H1 (cell line): ENCODE results near the gene CNTNAP1. TPM values are rescaled to one million over a fixed set of nuclear protein-coding genes. Genes with fewer than 3 reads are reported as not detected.

Experiments used
- CTCF ChIA-PET: fragments of 300-600 bp; sonication (Branson Sonifier 250); formaldehyde crosslinking; loops from one replicate; lab custom pipeline; 2021; ENCODE audit not compliant: partially characterized antibody; lab: Charles Lee
- POLR2A ChIA-PET: fragments of 300-600 bp; sonication (Branson Sonifier 250); formaldehyde crosslinking; loops from one replicate; lab custom pipeline; 2021; ENCODE audit warnings: inconsistent platforms; ENCODE audit not compliant: partially characterized antibody; lab: Charles Lee
- DNase-seq, 2 experiments: peaks; one replicate each; pipeline versions ENCODE4 v3.0.0 to v3.0.0-alpha.2; 2010 to 2022; ENCODE audit warnings: low spot score in 2 of 2, low read depth in 1 of 2, mixed read lengths in 1 of 2
- FAIRE-seq: peaks from 2 replicates; lab custom pipeline; 2011; peaks lifted over from hg19 to GRCh38; lab: Jason Lieb, UNC
- H2AFZ ChIP-seq: 2 replicates; pipeline ENCODE4 v1.8.1; 2012; ENCODE audit warnings: low read length, inconsistent platforms
- H2AK5ac ChIP-seq: 2 replicates; pipeline ENCODE4 v1.6.1; 2013; ENCODE audit warnings: low read depth, low read length
- H2BK120ac ChIP-seq: replicated peaks from 2 replicates; pipeline ENCODE3; 2013; ENCODE audit warnings: low read depth, low read length, inconsistent platforms
- H2BK12ac ChIP-seq: 2 replicates; pipeline ENCODE4 v1.6.1; 2013; ENCODE audit warnings: low read depth, low read length
- H2BK15ac ChIP-seq: 2 replicates; pipeline ENCODE4 v1.6.1; 2013; ENCODE audit warnings: low read length
- H2BK20ac ChIP-seq: 2 replicates; pipeline ENCODE4 v1.6.1; 2013; ENCODE audit warnings: low read length
- H2BK5ac ChIP-seq: 2 replicates; pipeline ENCODE4 v1.6.1; 2013; ENCODE audit warnings: low read depth, low read length
- H3K14ac ChIP-seq: 2 replicates; pipeline ENCODE4 v1.6.1; 2013; ENCODE audit warnings: inconsistent platforms; ENCODE audit not compliant: insufficient read length
- H3K18ac ChIP-seq: 2 replicates; pipeline ENCODE4 v1.6.1; 2013; ENCODE audit warnings: low read length; ENCODE audit errors: extremely low read depth
- H3K23ac ChIP-seq: 2 replicates; pipeline ENCODE4 v1.6.1; 2013; ENCODE audit warnings: inconsistent platforms; ENCODE audit not compliant: insufficient read length
- H3K23me2 ChIP-seq: 2 replicates; pipeline ENCODE4 v1.6.1; 2013; ENCODE audit warnings: low read depth, low read length
- H3K27ac ChIP-seq: 2 replicates; pipeline ENCODE4 v1.6.1; 2011; ENCODE audit warnings: low read depth, low read length, inconsistent platforms
- H3K27me3 ChIP-seq, 4 experiments: replicated peaks in 1 of 4; 1 replicate in 1 of 4; 2 replicates in 3 of 4; pipeline versions ENCODE4 v1.6.1 to v1.8.1; 2011 to 2013; ENCODE audit warnings: low read length in 3 of 4, mild to moderate bottlenecking in 3 of 4, inconsistent platforms in 2 of 4, mixed read lengths in 2 of 4, moderate library complexity in 1 of 4; ENCODE audit not compliant: control insufficient read depth in 3 of 4, insufficient read depth in 3 of 4; ENCODE audit errors: extremely low read depth in 1 of 4
- H3K36me3 ChIP-seq, 4 experiments: 2 replicates each; pipeline versions ENCODE4 v1.6.1 to v1.8.1; 2011 to 2013; ENCODE audit warnings: mild to moderate bottlenecking in 4 of 4, low read length in 3 of 4, moderate library complexity in 2 of 4, control low read depth in 1 of 4, inconsistent platforms in 1 of 4; ENCODE audit not compliant: insufficient read depth in 4 of 4, control insufficient read depth in 2 of 4
- H3K4ac ChIP-seq: replicated peaks from 2 replicates; pipeline ENCODE3; 2013; ENCODE audit warnings: low read length, low read depth, mixed read lengths, inconsistent platforms; ENCODE audit not compliant: insufficient read length
- H3K4me1 ChIP-seq, 4 experiments: replicated peaks in 1 of 4; 1 replicate in 1 of 4; 2 replicates in 3 of 4; pipeline versions ENCODE4 v1.6.1 to v1.8.1; 2011 to 2013; ENCODE audit warnings: low read length in 3 of 4, inconsistent platforms in 2 of 4, mixed read lengths in 1 of 4; ENCODE audit not compliant: insufficient read depth in 4 of 4, control insufficient read depth in 3 of 4
- H3K4me2 ChIP-seq, 2 experiments: 2 replicates each; pipeline versions ENCODE4 v1.6.1 to v1.8.1; 2011 to 2013; ENCODE audit warnings: low read depth in 2 of 2, low read length in 2 of 2, control low read depth in 1 of 2, inconsistent platforms in 1 of 2, mild to moderate bottlenecking in 1 of 2; ENCODE audit not compliant: insufficient read depth in 1 of 2
- H3K4me3 ChIP-seq, 4 experiments: fragments of 200-600, 300-600 bp in 1 of 4; sonication (generic), shearing (Covaris generic), sonication (Bioruptor Twin) in 1 of 4; 2 replicates each; pipeline versions ENCODE4 v1.5.1 to v1.8.1; 2011 to 2016; ENCODE audit warnings: low read length in 4 of 4, low read depth in 3 of 4, control low read depth in 2 of 4, inconsistent platforms in 2 of 4, mild to moderate bottlenecking in 2 of 4, mixed read lengths in 1 of 4, moderate library complexity in 1 of 4; ENCODE audit not compliant: insufficient read depth in 2 of 4; ENCODE audit errors: extremely low read depth in 1 of 4
- H3K56ac ChIP-seq: replicated peaks from 2 replicates; pipeline ENCODE3; 2013; ENCODE audit warnings: low read depth, mild to moderate bottlenecking, mixed read lengths, low read length, inconsistent platforms; ENCODE audit not compliant: insufficient read length
- H3K79me1 ChIP-seq: 2 replicates; pipeline ENCODE4 v1.6.1; 2013; ENCODE audit warnings: low read depth, low read length, control low read depth
- H3K79me2 ChIP-seq, 2 experiments: 2 replicates each; pipeline versions ENCODE4 v1.6.1 to v1.8.1; 2012 to 2013; ENCODE audit warnings: low read length in 2 of 2, mild to moderate bottlenecking in 2 of 2, inconsistent platforms in 1 of 2; ENCODE audit not compliant: insufficient read depth in 2 of 2, control insufficient read depth in 1 of 2
- H3K9ac ChIP-seq, 4 experiments: replicated peaks in 1 of 4; 1 replicate in 1 of 4; 2 replicates in 3 of 4; pipeline versions ENCODE4 v1.6.1 to v1.8.1; 2011 to 2013; ENCODE audit warnings: low read depth in 3 of 4, low read length in 3 of 4, control low read depth in 2 of 4, mild to moderate bottlenecking in 2 of 4, moderate library complexity in 2 of 4, inconsistent platforms in 1 of 4; ENCODE audit errors: extremely low read depth in 1 of 4
- H3K9me3 ChIP-seq, 2 experiments: 2 replicates each; pipeline versions ENCODE4 v1.6.1 to v1.8.1; 2012 to 2013; ENCODE audit warnings: mild to moderate bottlenecking in 2 of 2, moderate library complexity in 2 of 2, control low read depth in 1 of 2, inconsistent platforms in 1 of 2, low read depth in 1 of 2, low read length in 1 of 2, mixed read lengths in 1 of 2; ENCODE audit not compliant: insufficient read depth in 2 of 2
- H4K20me1 ChIP-seq, 2 experiments: replicated peaks in 1 of 2; 2 replicates each; pipeline versions ENCODE3 to v1.8.1; 2011 to 2013; ENCODE audit warnings: inconsistent platforms in 2 of 2, low read length in 2 of 2, mild to moderate bottlenecking in 1 of 2; ENCODE audit not compliant: insufficient read depth in 2 of 2, control insufficient read depth in 1 of 2
- H4K5ac ChIP-seq: 2 replicates; pipeline ENCODE4 v1.6.1; 2013; ENCODE audit warnings: low read length, low read depth, mixed read lengths, inconsistent platforms; ENCODE audit not compliant: insufficient read length
- H4K8ac ChIP-seq: 2 replicates; pipeline ENCODE4 v1.8.0; 2013; ENCODE audit warnings: mild to moderate bottlenecking, moderate library complexity, low read length, inconsistent platforms; ENCODE audit not compliant: insufficient read depth; ENCODE audit errors: extremely low read depth
- H4K91ac ChIP-seq: replicated peaks from 2 replicates; pipeline ENCODE3; 2013; ENCODE audit warnings: low read length, mixed read lengths, inconsistent platforms; ENCODE audit not compliant: insufficient read length
- ASH2L ChIP-seq: fragments of 200-600, 300-600 bp; sonication (generic); IDR thresholded peaks from one replicate; pipeline ENCODE4 v1.7.1; 2017; ENCODE audit warnings: low read length
- ATF2 ChIP-seq: IDR thresholded peaks from 2 replicates; pipeline ENCODE4 v1.6.1; 2012; ENCODE audit warnings: low read length, inconsistent platforms
- BRCA1 ChIP-seq: IDR thresholded peaks from 2 replicates; pipeline ENCODE4 v1.6.1; 2012; ENCODE audit warnings: low read depth, low read length, improper control_type of control experiment
- CBX8 ChIP-seq: fragments of 300-800, 300-1000 bp; sonication (generic); IDR thresholded peaks from 2 replicates; pipeline ENCODE4 v1.7.1; 2016; ENCODE audit warnings: low read depth, low read length, borderline replicate concordance
- CTBP2 ChIP-seq: IDR thresholded peaks from 2 replicates; pipeline ENCODE4 v1.7.0; 2011; ENCODE audit warnings: borderline replicate concordance, mild to moderate bottlenecking, moderate library complexity, mixed read lengths, low read length; ENCODE audit not compliant: insufficient read depth, insufficient read length
- EGR1 ChIP-seq: IDR thresholded peaks from 2 replicates; pipeline ENCODE4 v1.6.1; 2011; ENCODE audit warnings: low read depth, low read length, borderline replicate concordance
- EP300 ChIP-seq, 2 experiments: IDR thresholded peaks; 1 replicate in 1 of 2; 2 replicates in 1 of 2; pipeline ENCODE4 v1.6.1; 2011 to 2012; ENCODE audit warnings: low read depth in 2 of 2, low read length in 2 of 2, mild to moderate bottlenecking in 2 of 2, borderline replicate concordance in 1 of 2, inconsistent platforms in 1 of 2, moderate library complexity in 1 of 2
- FOSL1 ChIP-seq: IDR thresholded peaks from 2 replicates; pipeline ENCODE4 v1.6.1; 2011; ENCODE audit warnings: mild to moderate bottlenecking, low read depth, low read length, moderate library complexity; ENCODE audit not compliant: insufficient read depth
- MAX ChIP-seq: IDR thresholded peaks from 2 replicates; pipeline ENCODE4 v1.6.1; 2012; ENCODE audit warnings: inconsistent platforms
- SIRT6 ChIP-seq: IDR thresholded peaks from one replicate; pipeline ENCODE4 v1.7.1; 2012; ENCODE audit warnings: low read length, inconsistent platforms
- SRF ChIP-seq: IDR thresholded peaks from 2 replicates; pipeline ENCODE4 v1.6.1; 2011; ENCODE audit warnings: mild to moderate bottlenecking, low read depth, low read length, moderate library complexity
- TAF7 ChIP-seq: optimal IDR thresholded peaks from 2 replicates; pipeline ENCODE3; 2011; ENCODE audit warnings: low read depth, mild to moderate bottlenecking, inconsistent platforms, low read length, moderate library complexity, borderline replicate concordance
- WGBS, 2 experiments: shearing (Covaris generic) in 1 of 2; methylation state at CpG; one replicate each; pipeline versions ENCODE4 v1.1.6 to v1.1.7; 2013 to 2015; ENCODE audit warnings: low lambda C conversion rate in 2 of 2, mixed read lengths in 2 of 2, inconsistent platforms in 1 of 2, low coverage in 1 of 2, missing lambda C conversion rate in 1 of 2; ENCODE audit not compliant: insufficient replicate concordance in 2 of 2, insufficient coverage in 1 of 2, insufficient read length in 1 of 2; ENCODE audit errors: extremely low coverage in 1 of 2, missing lambda C conversion rate in 1 of 2; 5-methylcytosine and 5-hydroxymethylcytosine counted together
- polyA plus RNA-seq, 7 experiments: library from polyadenylated mRNA; depleted of rRNA in 3 of 7; stranded (reverse) in 5 of 7; unstranded in 2 of 7; fragments of >200 nt in 5 of 7; fragments of 200-250 nt in 2 of 7; gene quantifications; 1 replicate in 5 of 7; 2 replicates in 1 of 7; 4 replicates in 1 of 7; pipeline versions ENCODE4 v1.2.1 to v1.2.3, GENCODE V29; 2011 to 2013; ENCODE audit warnings: missing spikeins in 2 of 7, mixed read lengths in 2 of 7
- total RNA-seq: library from RNA; stranded (reverse); fragmentation: NEBNext Ultra II Directional; extraction: Animal tissue kit (Norgen Biotek cat#: 25700); gene quantifications from 2 replicates; pipeline ENCODE4 v1.2.1, GENCODE V29; 2021

The CNTNAP1 gene
- total and polyA plus RNA-seq, 2 of the 8 experiments (the other 6 are each of a cell fraction or from before 2014, with no cell fraction given): 4.7 to 10.0 TPM

GRCh38 chr17:42699415-42699740 is 17.0 kb downstream of the CNTNAP1 start:
- POLR2A ChIA-PET: interaction anchor here (0.6 to 1.6 kb wide), 6 partner anchors 10 to 125 kb away, joined by 3 to 6 read pairs (median 4); partner anchors contain the start of gene BECN1
- Histone ChIP-seq H3K27me3 (no peaks in the 10 kb centered on the region), H3K36me3 (peaks cover 0 to 19% (median 7%) of the 10 kb centered on the region in 4 experiments)
- TF ChIP-seq EP300 (IDR thresholded peaks at IDR 0.05; ENCODE audit: borderline replicate concordance in 1 of 2, low read depth in 2 of 2, low read length in 2 of 2): no peak
- no peak for TF ChIP-seq SIRT6
- TF ChIP-seq SRF: no peak
- no peak for TF ChIP-seq ASH2L
- no peak for TF ChIP-seq EGR1
- no peak for TF ChIP-seq BRCA1
- no peak for TF ChIP-seq FOSL1
- TF ChIP-seq CTBP2: no peak
- TF ChIP-seq CBX8: no peak
- TF ChIP-seq TAF7: no peak
- TF ChIP-seq ATF2: no peak
- TF ChIP-seq MAX: no peak

More at GRCh38 chr17:42699415-42699740, 17.0 kb downstream of the CNTNAP1 start:
- Histone ChIP-seq H3K79me1 (no peaks in the 10 kb centered on the region), H3K27ac (no peak overlapping the region), H4K8ac (no peak overlapping the region), H3K79me2 (no peaks in the 10 kb centered on the region), H3K56ac (no peak overlapping the region), H4K91ac (no peak overlapping the region), H3K9me3 (no peaks in the 10 kb centered on the region), H3K4me3 (no peak overlapping the region), H3K4me1 (0 out of 7 replicates have a peak, but pooled peaks cover 0 to 2% (median 0%) of the 10 kb centered on the region in 4 experiments), H2BK20ac (no peak overlapping the region), H3K9ac (no peak overlapping the region), H3K14ac (no peak overlapping the region), H3K18ac (no peak overlapping the region), H4K20me1 (peaks cover 0 to 3% of the 10 kb centered on the region in 2 experiments), H3K23ac (no peak overlapping the region), H2BK5ac (no peak overlapping the region), H3K4me2 (no peak overlapping the region), H2BK12ac (no peak overlapping the region), H3K4ac (no peak overlapping the region), H3K23me2 (no peaks in the 10 kb centered on the region; the same call in 1 of the 2 replicates), H4K5ac (no peak overlapping the region), H2BK15ac (no peak overlapping the region), H2AK5ac (no peak overlapping the region), H2AFZ (no peak overlapping the region), H2BK120ac (no peak overlapping the region)
- WGBS, 2 experiments: 76% methylated on average over 4 of the region's 4 CpGs; no CpG with 5 or more reads in 1 of the 2 experiments
- no peak for DNase-seq
- no peak for FAIRE-seq
- CTCF ChIA-PET: interaction anchor here (1.3 to 2.2 kb wide), 4 partner anchors 9 to 121 kb away, joined by 3 to 7 read pairs (median 4); no protein-coding TSS in a partner anchor
